ENCODE data around the gene NSMCE1.

DNA sequence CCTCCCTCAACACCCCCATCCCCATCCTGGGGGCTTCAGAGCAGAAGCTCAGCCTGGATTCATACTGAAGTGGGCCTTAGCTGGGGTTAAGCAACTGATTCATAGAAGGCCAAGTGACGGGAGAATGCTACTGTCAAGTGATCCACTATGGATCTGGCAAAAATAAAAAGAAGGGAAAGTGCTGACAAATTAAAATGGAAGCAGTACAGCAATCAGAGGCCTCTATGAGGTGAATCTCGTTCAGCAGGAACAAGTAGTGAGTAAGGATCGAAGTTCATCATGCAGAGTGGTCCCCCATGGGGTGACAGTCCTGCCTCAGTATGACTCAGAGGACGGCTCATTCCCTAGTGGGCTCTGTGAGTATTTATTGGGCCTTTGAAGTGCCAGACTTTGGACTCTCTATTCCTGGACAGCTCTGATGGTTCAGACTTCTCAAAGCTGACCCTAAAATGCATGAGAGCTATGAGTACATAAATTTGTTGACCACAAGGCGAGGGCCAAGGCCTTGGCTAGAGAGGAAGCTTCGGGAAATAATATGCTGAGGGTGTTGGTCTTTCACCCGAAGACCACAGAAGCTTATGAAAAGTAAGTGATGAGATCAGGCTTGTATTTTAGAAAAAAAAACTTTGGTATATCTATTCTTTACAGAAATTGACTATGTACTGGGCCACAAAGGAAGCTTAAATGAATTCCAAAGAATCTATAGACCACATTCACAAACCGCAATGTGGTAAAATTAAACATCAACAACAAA lies 5.3 kb upstream of the NSMCE1 start:
- TF ChIP-seq, protein P1, sequence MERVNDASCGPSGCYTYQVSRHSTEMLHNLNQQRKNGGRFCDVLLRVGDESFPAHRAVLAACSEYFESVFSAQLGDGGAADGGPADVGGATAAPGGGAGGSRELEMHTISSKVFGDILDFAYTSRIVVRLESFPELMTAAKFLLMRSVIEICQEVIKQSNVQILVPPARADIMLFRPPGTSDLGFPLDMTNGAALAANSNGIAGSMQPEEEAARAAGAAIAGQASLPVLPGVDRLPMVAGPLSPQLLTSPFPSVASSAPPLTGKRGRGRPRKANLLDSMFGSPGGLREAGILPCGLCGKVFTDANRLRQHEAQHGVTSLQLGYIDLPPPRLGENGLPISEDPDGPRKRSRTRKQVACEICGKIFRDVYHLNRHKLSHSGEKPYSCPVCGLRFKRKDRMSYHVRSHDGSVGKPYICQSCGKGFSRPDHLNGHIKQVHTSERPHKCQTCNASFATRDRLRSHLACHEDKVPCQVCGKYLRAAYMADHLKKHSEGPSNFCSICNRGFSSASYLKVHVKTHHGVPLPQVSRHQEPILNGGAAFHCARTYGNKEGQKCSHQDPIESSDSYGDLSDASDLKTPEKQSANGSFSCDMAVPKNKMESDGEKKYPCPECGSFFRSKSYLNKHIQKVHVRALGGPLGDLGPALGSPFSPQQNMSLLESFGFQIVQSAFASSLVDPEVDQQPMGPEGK (CRISPR knock-in tag; IDR thresholded peaks at IDR 0.05; ENCODE audit: borderline replicate concordance) = no peak
- TF ChIP-seq, protein P2, sequence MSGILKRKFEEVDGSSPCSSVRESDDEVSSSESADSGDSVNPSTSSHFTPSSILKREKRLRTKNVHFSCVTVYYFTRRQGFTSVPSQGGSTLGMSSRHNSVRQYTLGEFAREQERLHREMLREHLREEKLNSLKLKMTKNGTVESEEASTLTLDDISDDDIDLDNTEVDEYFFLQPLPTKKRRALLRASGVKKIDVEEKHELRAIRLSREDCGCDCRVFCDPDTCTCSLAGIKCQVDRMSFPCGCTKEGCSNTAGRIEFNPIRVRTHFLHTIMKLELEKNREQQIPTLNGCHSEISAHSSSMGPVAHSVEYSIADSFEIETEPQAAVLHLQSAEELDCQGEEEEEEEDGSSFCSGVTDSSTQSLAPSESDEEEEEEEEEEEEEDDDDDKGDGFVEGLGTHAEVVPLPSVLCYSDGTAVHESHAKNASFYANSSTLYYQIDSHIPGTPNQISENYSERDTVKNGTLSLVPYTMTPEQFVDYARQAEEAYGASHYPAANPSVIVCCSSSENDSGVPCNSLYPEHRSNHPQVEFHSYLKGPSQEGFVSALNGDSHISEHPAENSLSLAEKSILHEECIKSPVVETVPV (CRISPR knock-in tag; IDR thresholded peaks at IDR 0.05) = no peak
- TF ChIP-seq BACH2 (CRISPR knock-in tag; IDR thresholded peaks at IDR 0.05; ENCODE audit: borderline replicate concordance) (no peak), ARNTL (CRISPR knock-in tag; IDR thresholded peaks at IDR 0.05; ENCODE audit: borderline replicate concordance, low read depth) (no peak), RARB (CRISPR knock-in tag; IDR thresholded peaks at IDR 0.05) (no peak), ZNF70 (CRISPR knock-in tag; IDR thresholded peaks at IDR 0.05) (no peak), ZFP30 (CRISPR knock-in tag; IDR thresholded peaks at IDR 0.05) (no peak), ISL1 (CRISPR knock-in tag; IDR thresholded peaks at IDR 0.05) (no peak), TOX (CRISPR knock-in tag; IDR thresholded peaks at IDR 0.05; ENCODE audit: borderline replicate concordance) (no peak), CSDC2 (CRISPR knock-in tag; IDR thresholded peaks at IDR 0.05) (no peak)
- TF ChIP-seq, protein P3, sequence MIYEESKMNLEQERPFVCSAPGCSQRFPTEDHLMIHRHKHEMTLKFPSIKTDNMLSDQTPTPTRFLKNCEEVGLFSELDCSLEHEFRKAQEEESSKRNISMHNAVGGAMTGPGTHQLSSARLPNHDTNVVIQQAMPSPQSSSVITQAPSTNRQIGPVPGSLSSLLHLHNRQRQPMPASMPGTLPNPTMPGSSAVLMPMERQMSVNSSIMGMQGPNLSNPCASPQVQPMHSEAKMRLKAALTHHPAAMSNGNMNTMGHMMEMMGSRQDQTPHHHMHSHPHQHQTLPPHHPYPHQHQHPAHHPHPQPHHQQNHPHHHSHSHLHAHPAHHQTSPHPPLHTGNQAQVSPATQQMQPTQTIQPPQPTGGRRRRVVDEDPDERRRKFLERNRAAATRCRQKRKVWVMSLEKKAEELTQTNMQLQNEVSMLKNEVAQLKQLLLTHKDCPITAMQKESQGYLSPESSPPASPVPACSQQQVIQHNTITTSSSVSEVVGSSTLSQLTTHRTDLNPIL (CRISPR knock-in tag; IDR thresholded peaks at IDR 0.05; ENCODE audit: low read depth) = no peak

Measured in SK-N-SH treated with all-trans-retinoic acid at 6 μM for 48 hours (cell line).